GM23338 (cell line): Measurements from ENCODE around the gene MUC6. TPM values are rescaled to one million over a fixed set of nuclear protein-coding genes. Genes with fewer than 3 reads are reported as not detected.

Experiments
- ATAC-seq: fragments of 200-7000 bp; cut with Tn5 transposase; 3 replicates; pipeline ENCODE4 v1.9.1; 2020
- DNase-seq: peaks from one replicate; pipeline ENCODE4 v3.0.0-alpha.2; 2015; ENCODE audit warnings: low spot score
- H2AFZ ChIP-seq: fragments of 200-600 bp; sonication (generic); 2 replicates; pipeline ENCODE4 v1.8.0; 2016; ENCODE audit warnings: antibody characterized with exemption, mild to moderate bottlenecking, moderate library complexity
- H3F3A ChIP-seq: fragments of 200-600 bp; sonication (generic); replicated peaks from 2 replicates; pipeline ENCODE4 v1.8.0; 2017; ENCODE audit warnings: antibody characterized with exemption, mixed run types, low read depth
- H3K27ac ChIP-seq: fragments of 200-600 bp; sonication (generic); 2 replicates; pipeline ENCODE4 v1.6.1; 2016; ENCODE audit warnings: low read depth
- H3K27me3 ChIP-seq: fragments of 200-600 bp; sonication (generic); 2 replicates; pipeline ENCODE4 v1.8.0; 2016; ENCODE audit warnings: mild to moderate bottlenecking, mixed run types, moderate library complexity; ENCODE audit not compliant: insufficient read depth
- H3K36me3 ChIP-seq: fragments of 200-600 bp; sonication (generic); 2 replicates; pipeline ENCODE4 v1.8.0; 2016; ENCODE audit warnings: mild to moderate bottlenecking; ENCODE audit not compliant: insufficient read depth
- H3K4me1 ChIP-seq: fragments of 200-600 bp; sonication (generic); 2 replicates; pipeline ENCODE4 v1.8.0; 2016; ENCODE audit warnings: mild to moderate bottlenecking, moderate library complexity; ENCODE audit not compliant: insufficient read depth
- H3K4me2 ChIP-seq: fragments of 200-600 bp; sonication (generic); 2 replicates; pipeline ENCODE4 v1.7.1; 2017; ENCODE audit warnings: mixed run types
- H3K4me3 ChIP-seq: fragments of 200-600 bp; sonication (generic); 2 replicates; pipeline ENCODE4 v1.6.1; 2016; ENCODE audit warnings: mixed run types
- H3K79me2 ChIP-seq: fragments of 200-600 bp; sonication (generic); replicated peaks from 2 replicates; pipeline ENCODE4 v1.8.0; 2017; ENCODE audit warnings: mild to moderate bottlenecking; ENCODE audit not compliant: insufficient read depth
- H3K9me2 ChIP-seq: fragments of 200-600 bp; sonication (generic); 2 replicates; pipeline ENCODE4 v1.8.0; 2017; ENCODE audit not compliant: insufficient read depth
- H4K20me1 ChIP-seq: fragments of 200-600 bp; sonication (generic); replicated peaks from 2 replicates; pipeline ENCODE4 v1.8.0; 2017; ENCODE audit warnings: mild to moderate bottlenecking; ENCODE audit not compliant: insufficient read depth
- H3K27ac Mint-ChIP-seq: 2 replicates; pipeline ENCODE4 v1.8.0; 2020; ENCODE audit warnings: inconsistent platforms, mild to moderate bottlenecking, moderate library complexity, mixed read lengths
- H3K27me3 Mint-ChIP-seq: 3 replicates; pipeline ENCODE4 v1.8.0; 2022; ENCODE audit warnings: low read depth, mild to moderate bottlenecking, moderate library complexity, mixed read lengths, inconsistent platforms; ENCODE audit not compliant: insufficient read depth, poor library complexity
- H3K36me3 Mint-ChIP-seq: 3 replicates; pipeline ENCODE4 v1.8.0; 2021; ENCODE audit warnings: low read depth, mild to moderate bottlenecking, inconsistent platforms, moderate library complexity, mixed read lengths
- H3K4me1 Mint-ChIP-seq: 3 replicates; pipeline ENCODE4 v1.8.0; 2020; ENCODE audit warnings: mild to moderate bottlenecking, inconsistent platforms, mixed read lengths
- H3K4me3 Mint-ChIP-seq: 3 replicates; pipeline ENCODE4 v1.8.0; 2021; ENCODE audit warnings: moderate library complexity, mild to moderate bottlenecking, inconsistent platforms, mixed read lengths
- H3K9me3 Mint-ChIP-seq: 3 replicates; pipeline ENCODE4 v1.8.0; 2020; ENCODE audit warnings: moderate library complexity, mild to moderate bottlenecking, inconsistent platforms, mixed read lengths
- EZH2 ChIP-seq: fragments of 200-600 bp; sonication (generic); IDR thresholded peaks from one replicate; pipeline ENCODE4 v1.8.0; 2017; ENCODE audit warnings: antibody characterized with exemption, mild to moderate bottlenecking, low read depth; ENCODE audit not compliant: unreplicated experiment
- EZH2phosphoT487 ChIP-seq: fragments of 200-600 bp; sonication (generic); IDR thresholded peaks from one replicate; pipeline ENCODE4 v1.8.1; 2018; ENCODE audit warnings: antibody characterized with exemption; ENCODE audit not compliant: unreplicated experiment
- NANOG ChIP-seq: IDR thresholded peaks from 2 replicates; pipeline ENCODE4 v1.6.1; 2016; ENCODE audit warnings: antibody characterized with exemption, borderline replicate concordance
- ZNF462 ChIP-seq: fragments of 250-450 bp; sonication (Bioruptor Pico); IDR thresholded peaks from 2 replicates; pipeline ENCODE4 v1.5.0; 2020; ENCODE audit warnings: mild to moderate bottlenecking, moderate library complexity
- polyA plus RNA-seq: library from polyadenylated mRNA; unstranded; fragments of >200 nt; fragmentation: Nextera tagmentation; extraction: Ambion mirVana; gene quantifications from 2 replicates; pipeline ENCODE4 v1.2.1, GENCODE V29; 2016
- total RNA-seq: library from RNA; depleted of rRNA; stranded (reverse); fragments of >200 nt; shearing (Covaris generic); gene quantifications from 2 replicates; pipeline ENCODE4 v1.2.3, GENCODE V29; 2014

The MUC6 gene
- total and polyA plus RNA-seq, 2 experiments from 2014 or later: not detected

- no peak for TF ChIP-seq EZH2
- no peak for TF ChIP-seq NANOG
Observed at GRCh38 chr11:992577-992976, 43.9 kb downstream of the MUC6 start (continued).

- Histone ChIP-seq H3K4me3 (no peak overlapping the region), H3K79me2 (no peaks in the 10 kb centered on the region), H3K4me1 (no peaks in the 10 kb centered on the region), H3K27me3 (no peaks in the 10 kb centered on the region), H3F3A (no peaks in the 10 kb centered on the region), H3K4me2 (no peak overlapping the region), H3K27ac (no peak overlapping the region), H3K9me2 (no peaks in the 10 kb centered on the region), H4K20me1 (no peaks in the 10 kb centered on the region), H2AFZ (no peak overlapping the region), H3K36me3 (peaks cover 3% of the 10 kb centered on the region; the same call in 1 of the 2 replicates)
- Mint-ChIP-seq H3K4me1 (peaks cover 2% of the 10 kb centered on the region; the same call in 1 of the 3 replicates), H3K27me3 (peaks cover 15% of the 10 kb centered on the region), H3K9me3 (peaks cover 3% of the 10 kb centered on the region; the same call in 2 of the 3 replicates), H3K4me3 (no peak overlapping the region), H3K27ac (no peak overlapping the region), H3K36me3 (peaks cover 44% of the 10 kb centered on the region)
- no peak for TF ChIP-seq ZNF462 (CRISPR knock-in tag)
- no peak for TF ChIP-seq EZH2phosphoT487
- no peak for DNase-seq
- ATAC-seq: no peak
Observed at GRCh38 chr11:991711-992307, 44.7 kb downstream of the MUC6 start.
